GM15510 (cell line): ENCODE data around the gene HEPN1.

ENCODE experiments used
- POLR2A ChIP-seq: IDR thresholded peaks from 3 replicates; pipeline ENCODE4 v1.6.1; 2011; ENCODE audit warnings: borderline replicate concordance; ENCODE audit not compliant: insufficient read length; ENCODE audit errors: extremely low read depth

Gene HEPN1

DNA sequence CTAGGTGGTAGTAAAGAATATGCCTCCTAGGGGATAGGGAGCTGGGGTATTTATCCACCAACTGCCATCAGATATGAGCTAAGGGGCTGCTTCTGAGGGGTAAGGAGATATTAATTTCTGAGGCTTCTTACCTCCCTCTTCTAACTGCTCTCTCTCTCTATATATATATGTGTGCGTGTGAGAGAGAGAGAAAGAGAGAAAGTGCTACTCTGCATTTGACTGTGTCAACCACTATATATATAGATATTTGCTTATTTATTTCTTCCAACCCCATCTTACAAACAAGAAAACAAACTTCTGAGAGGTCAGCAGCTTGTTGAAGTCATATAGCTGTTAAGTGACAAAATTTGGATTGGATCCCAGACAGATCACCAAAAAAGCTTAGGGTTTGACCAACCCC lies 22.7 kb downstream of the HEPN1 start:
- no peak for TF ChIP-seq POLR2A

DNA sequence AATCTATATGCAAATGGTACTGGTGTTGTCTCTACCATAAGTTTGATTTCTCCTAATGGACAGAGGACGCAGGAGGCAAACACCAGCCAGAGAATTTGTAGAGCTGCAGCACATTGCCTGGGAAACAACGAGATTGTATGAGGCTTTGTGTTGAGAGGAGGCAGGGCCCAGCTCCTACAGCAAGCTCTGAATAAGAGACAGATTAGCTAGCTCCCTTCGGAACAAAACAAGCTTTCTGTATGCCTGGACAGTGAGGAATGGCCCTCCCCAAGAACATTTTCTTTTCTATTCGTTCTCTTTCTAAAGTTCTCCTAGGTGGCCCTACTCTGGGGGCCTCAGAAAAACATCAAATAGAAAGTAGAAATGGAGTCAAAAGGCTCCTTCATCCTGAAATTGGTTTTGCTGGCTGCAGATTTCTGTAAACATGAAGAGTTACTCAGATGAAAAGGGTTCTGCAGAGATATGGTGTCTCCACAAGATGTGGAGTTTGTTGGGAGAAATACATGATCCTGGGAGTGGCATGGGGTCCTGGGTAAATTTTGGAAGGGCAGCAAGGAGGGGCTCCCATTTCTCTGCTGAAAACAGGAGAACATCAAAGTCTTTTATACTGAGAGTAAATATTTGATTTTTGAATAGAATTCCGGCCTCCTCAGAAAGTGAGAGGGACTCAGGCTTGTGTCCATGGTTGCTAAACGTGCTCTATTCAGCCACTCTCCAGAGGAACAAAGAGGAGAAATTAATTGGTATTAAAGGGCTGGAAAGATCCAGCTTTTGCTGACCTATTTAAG lies 23.6 kb downstream of the HEPN1 start:
- no peak for TF ChIP-seq POLR2A

DNA sequence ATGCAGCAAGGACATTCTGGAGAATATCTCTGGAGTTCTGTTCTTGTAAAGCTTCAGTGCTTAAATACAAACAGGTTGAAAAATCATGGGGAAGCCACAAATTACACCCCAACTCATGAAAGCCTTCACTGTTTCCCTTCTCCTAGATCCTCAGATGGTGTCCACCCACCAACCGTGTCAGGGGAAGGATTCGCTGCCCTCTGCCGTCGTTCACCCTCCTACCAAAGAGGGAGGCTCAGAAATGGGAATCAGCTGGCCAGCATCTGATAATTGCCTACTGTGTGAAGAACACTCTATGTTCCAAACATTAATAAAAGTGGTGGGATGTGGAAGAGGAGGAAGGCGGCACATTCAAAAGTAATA lies 24.2 kb downstream of the HEPN1 start:
- TF ChIP-seq POLR2A, result no peak

DNA sequence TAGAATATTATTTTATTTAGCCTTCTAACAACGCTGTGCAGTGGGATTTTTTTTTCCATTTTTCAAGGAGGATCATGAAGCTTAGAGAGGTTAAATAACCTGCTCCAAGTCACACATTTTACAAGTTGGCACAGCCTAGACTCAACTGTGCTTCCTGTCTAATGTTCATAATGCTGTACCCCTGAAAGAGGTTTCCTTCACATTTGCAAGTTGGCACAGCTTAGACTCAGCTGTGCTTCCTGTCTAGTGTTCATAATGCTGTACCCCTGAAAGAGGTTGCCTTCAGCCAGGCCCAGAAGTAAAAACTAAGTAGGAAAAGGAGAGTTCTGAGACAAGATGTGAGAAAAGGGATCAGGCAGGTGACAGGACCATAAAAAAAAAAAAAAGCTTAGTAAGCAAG lies 24.7 kb downstream of the HEPN1 start:
- no peak for TF ChIP-seq POLR2A

GRCh38 chr11:124944565-124944964 lies 25.5 kb downstream of the HEPN1 start:
- no peak for TF ChIP-seq POLR2A

GRCh38 chr11:124945826-124946225 lies 26.8 kb downstream of the HEPN1 start:
- TF ChIP-seq POLR2A, result no peak

DNA sequence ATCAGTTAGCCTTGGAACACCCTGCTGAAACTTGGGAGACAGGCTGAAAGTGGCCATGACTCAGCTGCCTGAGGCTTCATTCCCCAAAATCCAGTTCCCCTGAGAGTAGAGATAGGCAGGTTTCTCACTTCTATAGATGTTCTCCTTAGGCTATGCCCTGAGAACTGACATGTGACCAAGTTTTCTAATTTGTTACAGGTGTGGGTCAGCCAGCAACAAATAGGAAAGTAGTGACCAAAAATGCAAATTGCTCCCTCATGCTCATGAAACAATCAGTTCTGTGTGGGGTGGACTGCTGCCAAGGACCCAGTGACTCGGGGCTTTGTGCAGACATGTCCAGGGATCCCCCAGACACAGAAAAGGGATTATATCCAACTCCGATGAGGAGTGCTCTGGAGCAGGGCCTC lies 27.7 kb downstream of the HEPN1 start:
- TF ChIP-seq POLR2A, result no peak

GRCh38 chr11:124950601-124951330 lies 31.7 kb downstream of the HEPN1 start:
- TF ChIP-seq POLR2A, result no peak

DNA sequence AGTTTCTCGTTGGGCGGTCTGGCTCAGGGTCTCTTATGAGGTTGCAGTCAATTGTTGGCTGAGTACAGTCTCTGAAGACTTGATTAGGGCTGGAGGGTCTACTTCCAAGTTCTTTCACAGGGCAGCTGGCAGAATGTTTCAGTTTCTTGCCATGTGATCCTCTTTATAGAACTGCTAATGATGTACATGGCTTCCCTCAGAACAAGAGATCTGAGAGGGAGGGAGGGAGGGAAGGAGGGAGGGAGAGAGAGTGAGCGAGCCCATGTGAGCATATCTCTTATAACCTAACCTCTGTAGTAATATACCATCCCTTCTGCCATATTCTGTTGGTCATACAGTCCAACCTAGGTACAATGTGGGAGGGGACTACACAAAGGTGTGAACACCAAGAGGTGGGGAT lies 32.3 kb downstream of the HEPN1 start:
- TF ChIP-seq POLR2A, result no peak

- peak; percentile 97 for TF ChIP-seq POLR2A
Measured at GRCh38 chr11:124953753-124954589, 34.9 kb downstream of the HEPN1 start, which contains the start of gene CCDC15. Gene CCDC15, plus strand, starts transcription at chr11:124954202. Its CDS starts 531 bp downstream, at chr11:124954733.

GRCh38 chr11:124954590-124954955 lies 35.5 kb downstream of the HEPN1 start:
- TF ChIP-seq POLR2A, result no peak

DNA sequence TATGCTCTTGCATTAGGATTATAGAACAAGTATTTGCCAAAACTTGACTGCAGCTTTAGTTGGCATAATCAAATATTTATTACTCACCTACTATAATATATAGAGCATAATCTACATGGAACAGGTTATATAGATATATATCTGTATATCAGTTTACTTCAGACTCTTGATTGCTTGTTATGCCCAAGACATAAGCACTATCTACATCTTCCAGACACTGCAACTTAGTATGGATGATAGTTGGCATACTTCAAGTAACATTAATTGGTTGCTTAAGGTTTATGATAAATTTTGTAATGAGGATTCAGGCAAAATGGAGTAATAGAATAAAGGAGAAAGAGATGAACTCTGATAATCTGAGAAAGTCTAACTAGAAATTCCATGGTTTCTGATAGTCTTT lies 36.0 kb downstream of the HEPN1 start:
- no peak for TF ChIP-seq POLR2A

- TF ChIP-seq POLR2A, result no peak
Measured at GRCh38 chr11:124961972-124962609, 43.0 kb downstream of the HEPN1 start.
